HEK293 (cell line): ENCODE data around the gene EBF3.

Experiments used
- CTCF ChIA-PET: fragments of 350-600 bp; formaldehyde crosslinking; extraction: SDS; loops from one replicate; lab custom pipeline; 2021; ENCODE audit warnings: antibody characterized with exemption; lab: Yijun Ruan, JAX
- POLR2A ChIA-PET: fragments of 300-600 bp; formaldehyde crosslinking; extraction: SDS; loops from one replicate; lab custom pipeline; 2020; ENCODE audit warnings: antibody characterized with exemption, inconsistent platforms; lab: Yijun Ruan, JAX
- H3K27ac ChIP-seq: fragments of 200-500 bp; sonication (Bioruptor generic); 2 replicates; pipeline ENCODE4 v1.5.1; 2014; ENCODE audit warnings: low read depth, low read length, control low read depth, inconsistent platforms; ENCODE audit errors: extremely low read depth
- H3K36me3 ChIP-seq, 2 experiments: fragments of 200-500 bp in 1 of 2; sonication (Bioruptor generic) in 1 of 2; 1 replicate in 1 of 2; 2 replicates in 1 of 2; pipeline ENCODE4 v1.5.1; 2014 to 2017; ENCODE audit warnings: inconsistent platforms in 2 of 2, low read length in 2 of 2; ENCODE audit not compliant: control insufficient read depth in 2 of 2, insufficient read depth in 1 of 2
- H3K4me1 ChIP-seq: fragments of 200-500 bp; sonication (Bioruptor generic); 2 replicates; pipeline ENCODE4 v1.5.1; 2014; ENCODE audit warnings: mild to moderate bottlenecking, low read length, inconsistent platforms; ENCODE audit not compliant: control insufficient read depth, insufficient read depth
- H3K4me3 ChIP-seq: 2 replicates; pipeline ENCODE4 v1.5.1; 2011; ENCODE audit warnings: low read depth, mild to moderate bottlenecking, control low read depth, low read length, moderate library complexity
- H3K9me3 ChIP-seq: fragments of 200-500 bp; sonication (Bioruptor generic); 2 replicates; pipeline ENCODE4 v1.5.1; 2014; ENCODE audit warnings: low read depth, low read length, inconsistent platforms; ENCODE audit not compliant: control insufficient read depth, insufficient read depth
- AEBP2 ChIP-seq: fragments of 450-650 bp; formaldehyde crosslinking; IDR thresholded peaks from 2 replicates; pipeline ENCODE4 v1.5.1; 2016; ENCODE audit warnings: missing biosample characterization, missing genetic modification characterization, borderline replicate concordance
- HOXD13 ChIP-seq: sonication (generic); formaldehyde crosslinking; IDR thresholded peaks from 2 replicates; pipeline ENCODE4 v1.8.0; 2022; ENCODE audit warnings: missing genetic modification reagents, borderline replicate concordance
- IKZF3 ChIP-seq: fragments of 450-650 bp; IDR thresholded peaks from 2 replicates; pipeline ENCODE4 v1.5.0; 2018; ENCODE audit warnings: missing biosample characterization, mild to moderate bottlenecking, missing genetic modification characterization, moderate library complexity
- KLF1 ChIP-seq: fragments of 450-650 bp; formaldehyde crosslinking; IDR thresholded peaks from 2 replicates; pipeline ENCODE4 v1.5.1; 2016; ENCODE audit warnings: missing biosample characterization, missing genetic modification characterization
- PATZ1 ChIP-seq: fragments of 450-650 bp; formaldehyde crosslinking; IDR thresholded peaks from 2 replicates; pipeline ENCODE4 v1.5.1; 2016; ENCODE audit warnings: missing biosample characterization, missing genetic modification characterization
- PRDM4 ChIP-seq: fragments of 450-650 bp; formaldehyde crosslinking; IDR thresholded peaks from 2 replicates; pipeline ENCODE4 v1.5.1; 2017; ENCODE audit warnings: missing biosample characterization, missing genetic modification characterization
- SP3 ChIP-seq: fragments of 450-650 bp; formaldehyde crosslinking; IDR thresholded peaks from 2 replicates; pipeline ENCODE4 v1.5.1; 2016; ENCODE audit warnings: missing biosample characterization, missing genetic modification characterization
- ZBTB6 ChIP-seq: fragments of 450-650 bp; formaldehyde crosslinking; IDR thresholded peaks from 2 replicates; pipeline ENCODE4 v1.5.1; 2017; ENCODE audit warnings: missing biosample characterization, missing genetic modification characterization
- ZBTB7A ChIP-seq: fragments of 450-650 bp; formaldehyde crosslinking; IDR thresholded peaks from 2 replicates; pipeline ENCODE4 v1.5.1; 2016; ENCODE audit warnings: low read depth, missing biosample characterization, missing genetic modification characterization
- ZNF362 ChIP-seq: fragments of 450-650 bp; formaldehyde crosslinking; IDR thresholded peaks from 2 replicates; pipeline ENCODE4 v1.5.1; 2016; ENCODE audit warnings: missing biosample characterization, missing genetic modification characterization
- ZNF488 ChIP-seq: fragments of 450-650 bp; formaldehyde crosslinking; IDR thresholded peaks from 2 replicates; pipeline ENCODE4 v1.5.1; 2016; ENCODE audit warnings: missing biosample characterization, missing genetic modification characterization
- ZNF513 ChIP-seq: fragments of 450-650 bp; IDR thresholded peaks from 2 replicates; pipeline ENCODE4 v1.5.1; 2018; ENCODE audit warnings: missing biosample characterization, missing genetic modification characterization
- ZNF544 ChIP-seq: fragments of 450-650 bp; formaldehyde crosslinking; IDR thresholded peaks from 2 replicates; pipeline ENCODE4 v1.5.0; 2017; ENCODE audit warnings: missing biosample characterization, missing genetic modification characterization
- ZNF571 ChIP-seq: fragments of 450-650 bp; formaldehyde crosslinking; IDR thresholded peaks from 2 replicates; pipeline ENCODE4 v1.5.0; 2017; ENCODE audit warnings: missing biosample characterization, missing genetic modification characterization
- ZNF585B ChIP-seq: fragments of 450-650 bp; formaldehyde crosslinking; IDR thresholded peaks from 2 replicates; pipeline ENCODE4 v1.5.1; 2016; ENCODE audit warnings: missing biosample characterization, missing genetic modification characterization
- ZNF610 ChIP-seq: fragments of 450-650 bp; formaldehyde crosslinking; IDR thresholded peaks from 2 replicates; pipeline ENCODE4 v1.5.1; 2016; ENCODE audit warnings: missing biosample characterization, missing genetic modification characterization, borderline replicate concordance
- ZNF626 ChIP-seq: fragments of 450-650 bp; sonication (Bioruptor Pico); formaldehyde crosslinking; IDR thresholded peaks from 2 replicates; pipeline ENCODE4 v1.5.1; 2018; ENCODE audit warnings: missing biosample characterization, missing genetic modification characterization, inconsistent platforms
- ZNF629 ChIP-seq: fragments of 450-650 bp; formaldehyde crosslinking; IDR thresholded peaks from 2 replicates; pipeline ENCODE4 v1.5.1; 2017; ENCODE audit warnings: missing biosample characterization, missing genetic modification characterization
- ZNF639 ChIP-seq: fragments of 450-650 bp; formaldehyde crosslinking; IDR thresholded peaks from 2 replicates; pipeline ENCODE4 v1.5.1; 2016; ENCODE audit warnings: missing biosample characterization, missing genetic modification characterization
- ZNF701 ChIP-seq: fragments of 450-650 bp; formaldehyde crosslinking; IDR thresholded peaks from 2 replicates; pipeline ENCODE4 v1.5.1; 2016; ENCODE audit warnings: missing biosample characterization, missing genetic modification characterization
- ZNF76 ChIP-seq: fragments of 450-650 bp; formaldehyde crosslinking; IDR thresholded peaks from 2 replicates; pipeline ENCODE4; 2016; ENCODE audit warnings: low read depth, missing biosample characterization, missing genetic modification characterization, borderline replicate concordance

The EBF3 gene

GRCh38 chr10:129993621-129994020, 29.5 kb upstream of the EBF3 start:
- POLR2A ChIA-PET = no interaction called here
- CTCF ChIA-PET = interaction anchor here (0.5 kb wide), 1 partner anchor 91 kb away, joined by 3 read pairs; no protein-coding TSS in a partner anchor
- no peaks in the 10 kb centered on the region for H3K4me1 ChIP-seq
- H3K4me3 ChIP-seq = no peak overlapping the region
- H3K36me3 ChIP-seq = no peaks in the 10 kb centered on the region
- H3K9me3 ChIP-seq = no peaks in the 10 kb centered on the region
- TF ChIP-seq IKZF3 (no peak), ZNF544 (no peak), ZBTB7A (tag by site-specific recombination) (no peak), ZNF639 (tag by site-specific recombination) (no peak), HOXD13 (CRISPR knock-in tag) (no peak), ZNF571 (no peak), ZNF488 (tag by site-specific recombination) (no peak), ZNF610 (tag by site-specific recombination) (no peak), SP3 (tag by site-specific recombination) (no peak), PRDM4 (tag by site-specific recombination) (no peak), ZNF626 (tag by site-specific recombination) (no peak), ZNF629 (tag by site-specific recombination) (no peak), ZNF76 (tag by site-specific recombination) (no peak), KLF1 (tag by site-specific recombination) (no peak), ZNF513 (tag by site-specific recombination) (no peak), ZNF362 (tag by site-specific recombination) (no peak)
- no peak overlapping the region for H3K27ac ChIP-seq

- Histone ChIP-seq H3K9me3 (no peaks in the 10 kb centered on the region), H3K27ac (no peak overlapping the region), H3K36me3 (no peaks in the 10 kb centered on the region), H3K4me1 (no peaks in the 10 kb centered on the region), H3K4me3 (no peak overlapping the region)
- CTCF ChIA-PET = no interaction called here
- POLR2A ChIA-PET = interaction anchor here (0.7 kb wide), 1 partner anchor 118 kb away, joined by 8 read pairs; no protein-coding TSS in a partner anchor
- no peak for TF ChIP-seq PATZ1 (tag by site-specific recombination)
- TF ChIP-seq ZNF701 (tag by site-specific recombination) = no peak
- no peak for TF ChIP-seq ZNF585B (tag by site-specific recombination)
- TF ChIP-seq AEBP2 (tag by site-specific recombination) = no peak
- no peak for TF ChIP-seq ZBTB6 (tag by site-specific recombination)
Measured at GRCh38 chr10:129992356-129992755, 28.3 kb upstream of the EBF3 start.
